AML-193 (cell line): ENCODE measurements around the gene STX8.
A peak's percentile ranks its signal among the peaks of the same experiment; 100 is the strongest.
"Not testable (repeated sequence)": the region's sequence is repeated elsewhere in the genome, so short reads cannot be mapped to it uniquely, and the experiment has no call there.

Experiments used
- DNase-seq, 2 experiments: peaks; one replicate each; lab custom pipeline; 2025; lab: John Stamatoyannopoulos, UW

STX8 gene

GRCh38 chr17:9389111-9389527 lies 186.5 kb downstream of the STX8 start:
- DNase-seq: no peak

- DNase-seq: no peak
These were observed 189.2 kb downstream of the STX8 start for GRCh38 chr17:9386401-9386800.

GRCh38 chr17:9383826-9384225 lies 191.8 kb downstream of the STX8 start:
- no peak for DNase-seq

DNA sequence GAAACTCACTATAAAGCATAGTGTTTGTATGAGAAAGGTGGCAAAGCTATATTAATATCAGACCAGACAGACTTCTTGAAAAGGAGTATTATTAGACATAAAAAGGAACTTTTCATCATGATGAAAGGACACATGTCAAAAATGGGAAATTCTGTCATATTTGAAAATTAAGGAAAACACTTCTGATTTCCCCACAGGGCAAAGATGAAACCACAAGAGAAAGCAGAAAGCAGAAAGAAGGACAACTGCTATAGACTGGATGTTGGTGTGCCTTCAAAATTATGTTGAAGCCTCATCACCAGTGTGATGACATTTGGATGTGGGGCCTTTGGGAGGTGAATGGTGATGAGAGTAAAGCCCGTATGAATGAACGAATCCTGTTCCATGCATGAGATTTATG lies 193.0 kb downstream of the STX8 start:
- DNase-seq: no peak

DNA sequence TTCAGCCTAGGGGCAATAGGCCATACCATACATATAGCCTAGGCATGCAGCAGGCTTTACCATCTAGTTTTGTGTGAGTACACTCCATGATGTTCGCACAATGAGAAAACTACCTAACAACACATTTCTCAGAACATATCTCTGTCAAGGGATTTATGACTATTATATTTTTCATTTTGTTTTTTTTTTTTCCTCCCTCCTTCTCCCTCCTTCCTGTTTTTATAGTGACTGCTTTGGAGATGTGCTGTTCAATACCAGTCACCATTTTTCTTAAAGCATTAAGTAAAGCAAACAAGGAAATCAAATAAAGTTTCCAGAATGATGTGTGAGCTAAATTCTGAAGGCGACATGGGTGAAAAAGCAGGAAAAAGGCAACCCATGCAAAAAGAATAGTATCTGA lies 194.6 kb downstream of the STX8 start:
- no peak for DNase-seq

DNA sequence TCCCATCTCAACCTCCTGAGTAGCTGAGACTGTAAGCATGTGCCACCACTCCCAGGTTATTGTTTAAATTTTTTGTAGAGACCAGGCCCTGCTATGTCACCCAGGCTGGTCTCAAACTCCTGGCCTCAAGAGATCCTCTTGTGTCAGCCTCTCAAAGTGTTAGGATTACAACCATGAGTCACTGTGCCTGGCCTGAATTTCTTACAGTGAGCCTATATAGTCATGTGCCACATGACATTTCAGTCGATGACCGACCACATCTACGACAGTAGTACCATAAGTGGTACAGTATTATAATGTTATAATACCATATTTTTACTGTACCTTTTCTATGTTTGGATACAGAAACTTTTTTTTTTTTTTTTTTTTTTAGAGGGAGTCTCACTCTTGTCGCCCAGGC lies 195.3 kb downstream of the STX8 start:
- DNase-seq: no peak

DNA sequence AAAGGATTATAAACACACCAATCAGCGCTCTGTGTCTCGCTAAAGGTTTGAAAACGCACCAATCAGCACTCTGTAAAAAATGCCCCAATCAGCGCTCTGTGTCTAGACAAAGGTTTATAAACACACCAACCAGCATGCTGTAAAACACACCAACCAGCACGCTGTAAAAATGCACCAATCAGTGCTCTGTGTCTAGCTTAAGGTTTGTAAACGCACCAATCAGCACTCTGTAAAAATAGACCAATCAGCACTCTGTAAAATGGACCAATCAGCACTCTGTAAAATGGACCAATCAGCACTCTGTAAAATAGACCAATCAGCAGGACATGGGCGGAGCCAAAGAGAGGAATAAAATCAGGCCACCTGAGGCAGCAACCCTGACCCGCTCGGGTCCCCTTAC lies 199.4 kb downstream of the STX8 start:
- not testable (repeated sequence) for DNase-seq

GRCh38 chr17:9371019-9371418 lies 204.6 kb downstream of the STX8 start:
- no peak for DNase-seq

GRCh38 chr17:9370467-9370866 lies 205.2 kb downstream of the STX8 start:
- DNase-seq: peak; percentile 1 to 15

DNA sequence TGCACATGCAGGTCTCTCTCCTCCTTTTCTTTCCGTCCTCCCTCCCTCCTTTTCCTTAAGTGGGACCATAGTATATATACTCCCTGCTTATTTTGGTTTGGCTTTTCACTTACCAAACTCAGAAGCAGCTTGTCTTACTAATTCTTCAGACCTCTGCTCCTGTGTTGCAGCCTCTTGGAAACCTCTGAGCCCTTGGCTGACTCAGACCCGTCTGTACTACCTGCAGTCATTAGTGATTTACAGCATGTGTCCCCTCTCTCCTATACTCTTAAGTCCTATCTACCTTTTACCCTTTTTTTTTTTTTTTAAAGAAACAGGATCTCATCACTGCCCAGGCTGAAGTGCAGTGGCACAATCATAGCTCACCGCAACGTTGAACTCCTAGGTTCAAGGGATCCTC lies 207.0 kb downstream of the STX8 start:
- DNase-seq: no peak

DNA sequence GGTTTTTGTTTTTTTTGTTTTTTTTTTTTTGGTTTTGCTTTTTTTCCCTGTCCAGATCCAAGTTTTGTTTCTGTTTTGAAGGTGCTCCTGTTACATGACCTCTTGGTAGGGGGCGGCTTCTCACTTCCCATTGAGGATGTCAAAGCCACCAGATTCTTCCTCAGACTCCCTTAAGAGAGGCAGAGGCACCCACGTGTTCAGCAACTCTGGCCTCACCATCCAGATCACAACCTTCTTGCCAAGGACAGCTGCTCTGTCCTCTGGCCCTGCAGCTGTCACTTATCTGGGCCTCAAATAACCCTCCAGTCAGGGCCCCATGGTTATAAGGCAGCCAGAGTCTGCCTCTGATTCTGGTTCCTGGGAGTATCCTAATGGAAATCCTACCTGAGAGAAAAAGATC lies 208.5 kb downstream of the STX8 start:
- no peak for DNase-seq

DNA sequence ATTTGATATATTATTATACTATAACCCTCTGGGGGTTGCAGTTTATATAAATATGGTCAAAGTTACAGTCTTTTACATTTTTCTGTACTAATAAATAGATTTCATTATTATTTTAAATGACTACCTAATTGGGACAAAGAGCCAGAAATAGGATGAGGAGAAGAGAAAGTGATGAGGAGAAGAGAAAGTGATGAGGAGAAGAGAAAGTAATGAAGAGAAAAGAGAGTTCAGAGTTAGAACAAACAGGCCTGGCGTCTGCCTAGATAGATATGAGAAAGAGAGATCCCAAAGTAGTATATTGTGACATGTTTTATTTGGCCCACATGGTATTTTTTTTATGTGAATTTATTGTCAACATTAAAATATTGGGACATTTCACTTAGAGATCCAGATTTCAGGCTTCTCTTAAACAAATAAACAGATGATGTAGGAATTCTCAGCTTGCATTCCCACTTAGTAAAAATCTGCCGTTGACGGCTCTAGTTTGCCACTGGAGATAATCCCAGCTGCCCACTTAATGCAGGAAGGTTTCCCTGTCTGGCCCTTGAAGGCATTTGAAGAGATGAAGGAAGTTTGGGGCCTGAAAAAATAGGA lies 210.7 kb downstream of the STX8 start:
- DNase-seq: no peak

GRCh38 chr17:9363440-9364350 lies 211.9 kb downstream of the STX8 start:
- DNase-seq: no peak

DNA sequence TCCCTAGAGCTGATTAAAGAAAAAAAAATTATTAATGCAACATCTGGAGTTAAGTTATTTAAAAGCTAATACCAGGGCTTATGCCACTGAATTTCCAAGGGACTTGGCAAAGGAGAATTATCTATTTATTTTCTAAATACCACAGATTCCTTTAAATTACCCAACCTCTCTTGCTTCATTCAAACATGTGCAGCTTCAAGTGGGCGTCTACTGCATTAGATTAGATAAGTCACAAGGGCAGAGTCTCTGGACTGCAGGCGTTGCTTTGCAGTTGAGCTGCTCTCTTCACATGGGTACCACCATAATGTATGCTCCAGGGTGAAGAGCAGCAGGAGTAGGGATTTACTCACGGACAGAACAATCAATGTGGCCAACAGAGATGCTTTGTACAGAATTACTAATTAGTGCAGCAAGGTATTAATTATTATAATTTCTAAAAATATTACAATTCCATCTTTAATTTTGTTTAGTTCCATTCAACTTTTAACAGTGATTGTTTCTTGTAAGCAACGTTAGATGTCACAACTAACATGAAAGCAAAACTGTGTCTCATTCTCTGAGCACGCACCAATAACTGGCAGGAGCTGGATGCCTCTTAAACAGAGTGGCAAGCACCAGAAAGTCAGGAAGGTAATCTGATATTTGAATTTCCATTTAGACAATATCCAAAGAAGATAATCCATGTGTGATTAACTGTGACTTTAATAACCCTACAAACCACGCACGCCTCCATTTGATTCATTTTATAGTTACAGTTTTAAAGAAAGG lies 214.2 kb downstream of the STX8 start:
- no peak for DNase-seq

GRCh38 chr17:9360677-9361081 lies 214.9 kb downstream of the STX8 start:
- no peak for DNase-seq

- DNase-seq: peak in 1 of 2 experiments; percentile 1
These were observed 219.1 kb downstream of the STX8 start for GRCh38 chr17:9356488-9356911.

GRCh38 chr17:9355846-9356245 lies 219.8 kb downstream of the STX8 start:
- no peak for DNase-seq

DNA sequence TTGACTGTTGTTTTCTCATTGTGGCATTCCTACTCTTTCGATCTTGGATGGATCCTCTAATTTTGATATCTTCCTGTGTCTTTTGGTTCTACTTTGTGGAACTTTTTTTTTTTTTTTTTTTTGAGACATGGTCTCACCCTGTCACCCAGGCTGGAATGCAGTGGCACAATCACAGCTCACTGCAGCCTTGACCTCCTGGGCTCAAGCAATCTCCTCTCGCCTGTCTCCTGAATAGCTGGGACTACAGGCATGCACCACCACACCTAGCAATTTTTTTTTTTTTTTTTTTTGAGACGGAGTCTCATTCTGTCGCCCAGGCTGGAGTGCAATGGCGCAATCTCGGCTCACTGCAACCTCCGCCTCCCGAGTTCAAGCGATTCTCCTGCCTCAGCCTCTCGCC lies 220.4 kb downstream of the STX8 start:
- DNase-seq: not testable (repeated sequence)

DNA sequence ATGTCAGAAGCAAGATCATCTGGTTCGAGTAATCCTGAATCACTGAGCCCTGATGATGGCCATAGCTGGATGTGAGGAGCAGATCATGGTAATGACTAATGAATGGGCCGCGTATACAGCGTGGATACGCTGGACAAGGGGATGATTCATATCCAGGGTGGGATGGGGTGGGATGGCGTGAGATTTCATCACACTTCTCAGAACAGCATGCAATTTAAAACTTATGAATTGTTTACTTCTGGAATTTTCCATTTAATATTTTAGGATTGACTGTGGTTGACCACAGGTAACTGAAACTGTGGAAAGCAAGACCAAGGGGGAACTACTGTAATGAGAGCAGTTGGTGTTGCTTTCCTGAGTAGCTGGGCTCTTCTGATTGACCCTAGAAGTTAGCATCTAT lies 225.5 kb downstream of the STX8 start:
- no peak for DNase-seq

DNA sequence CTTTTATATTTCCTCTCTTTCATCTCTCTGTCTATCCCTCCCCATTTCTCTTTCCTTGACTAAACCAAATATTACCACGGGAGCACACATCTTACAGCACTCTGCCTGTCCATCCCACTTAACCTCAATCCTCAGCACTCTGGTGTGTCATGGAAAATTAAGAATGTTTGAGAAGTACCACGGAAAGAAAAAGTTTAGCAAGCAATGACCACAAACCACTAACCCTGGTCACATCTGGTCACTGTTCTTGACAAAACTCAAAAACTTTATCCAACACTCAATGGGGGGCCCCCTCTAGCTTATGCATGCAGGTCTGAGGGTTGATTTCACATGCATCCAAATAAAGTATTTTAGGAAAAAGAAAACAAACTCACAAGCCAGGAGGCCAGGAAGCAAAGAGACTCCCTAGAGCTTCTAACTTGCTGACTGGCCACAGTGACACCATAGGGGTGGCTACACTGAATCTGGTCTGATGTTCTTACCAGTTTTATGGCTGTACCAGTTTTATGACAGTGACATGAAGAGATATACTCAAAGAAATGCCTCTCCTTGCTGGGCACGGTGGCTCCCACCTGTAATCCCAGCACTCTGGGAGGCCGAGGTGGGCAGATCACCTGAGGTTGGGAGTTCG lies 229.2 kb downstream of the STX8 start:
- no peak for DNase-seq

- DNase-seq: no peak
These were observed 232.1 kb downstream of the STX8 start for GRCh38 chr17:9343516-9343915.

DNA sequence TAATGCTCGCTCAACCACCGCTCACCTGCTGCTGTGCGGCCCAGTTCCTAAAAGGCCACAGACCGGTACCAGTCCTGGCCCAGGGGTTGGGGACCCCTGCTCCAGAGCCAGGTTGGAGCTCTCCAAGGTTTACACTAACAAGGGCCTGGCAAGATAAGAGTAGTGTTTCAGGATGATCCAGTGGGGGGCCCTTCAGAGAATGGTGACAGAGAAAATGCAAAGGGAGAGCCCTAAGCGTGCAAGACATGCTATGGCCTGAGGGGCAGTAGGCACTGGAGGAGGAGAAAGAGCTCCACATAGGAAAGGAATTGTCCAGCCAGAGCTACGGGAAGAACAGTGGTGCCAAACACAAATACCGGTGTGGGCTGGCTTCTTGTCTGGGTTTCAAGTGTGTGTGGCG lies 233.4 kb downstream of the STX8 start:
- DNase-seq: no peak
